HG03280 (cell line): ENCODE results near the gene CHAT.

Experiments used
- ATAC-seq: cut with Tn5 transposase; IDR thresholded peaks from one replicate; pipeline ENCODE4 v1.9.1; 2021; ENCODE audit warnings: mild to moderate bottlenecking, moderate library complexity; ENCODE audit not compliant: unreplicated experiment

The CHAT gene

GRCh38 chr10:49651039-49651835 is 37.4 kb downstream of the CHAT start:
- ATAC-seq: no peak

GRCh38 chr10:49651917-49652316 is 38.1 kb downstream of the CHAT start:
- ATAC-seq: no peak

- no peak for ATAC-seq
These were observed 38.8 kb downstream of the CHAT start for GRCh38 chr10:49652421-49653272.

- no peak for ATAC-seq
These were observed 39.6 kb downstream of the CHAT start for GRCh38 chr10:49653273-49653929.

GRCh38 chr10:49654036-49654693 is 40.3 kb downstream of the CHAT start:
- ATAC-seq: no peak

- no peak for ATAC-seq
These were observed 41.3 kb downstream of the CHAT start for GRCh38 chr10:49655099-49655498.

GRCh38 chr10:49656845-49657493 is 43.1 kb downstream of the CHAT start:
- ATAC-seq: no peak

GRCh38 chr10:49657606-49658005 is 43.8 kb downstream of the CHAT start:
- no peak for ATAC-seq

GRCh38 chr10:49661140-49661856 is 47.5 kb downstream of the CHAT start:
- ATAC-seq: no peak

- ATAC-seq: no peak
These were observed 48.5 kb downstream of the CHAT start for GRCh38 chr10:49662169-49662830.

GRCh38 chr10:49663596-49663995 is 49.8 kb downstream of the CHAT start:
- no peak for ATAC-seq

- no peak for ATAC-seq
These were observed 50.4 kb downstream of the CHAT start for GRCh38 chr10:49664006-49664841.

GRCh38 chr10:49664842-49665355 is 51.1 kb downstream of the CHAT start:
- ATAC-seq: no peak

GRCh38 chr10:49666054-49666615 is 52.3 kb downstream of the CHAT start:
- ATAC-seq: no peak

GRCh38 chr10:49666685-49667084 is 52.8 kb downstream of the CHAT start:
- ATAC-seq: no peak

- no peak for ATAC-seq
These were observed 54.2 kb downstream of the CHAT start for GRCh38 chr10:49667991-49668390.

- ATAC-seq: no peak
These were observed 54.8 kb downstream of the CHAT start for GRCh38 chr10:49668684-49669083.
